ENCODE results near the gene DNAH6.

DNA sequence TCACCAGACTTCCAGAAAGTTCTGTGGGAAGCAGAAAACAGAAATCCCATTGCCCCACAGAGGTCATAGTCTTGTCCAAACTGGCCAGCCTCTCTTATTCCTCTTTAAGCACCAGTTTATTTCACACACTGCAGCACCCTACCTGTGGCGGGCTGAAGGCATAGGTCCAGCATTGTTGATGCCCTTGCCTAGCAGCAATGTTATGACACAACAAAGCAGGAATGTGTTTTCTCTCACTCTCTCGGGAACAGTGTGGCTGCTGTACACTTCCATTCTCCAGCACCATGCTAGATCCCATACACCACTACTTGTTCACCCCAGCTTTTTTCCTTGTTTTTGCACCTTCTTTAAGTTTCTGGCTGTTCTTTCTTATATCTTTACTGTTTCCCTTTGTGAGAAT, 181.6 kb downstream of the DNAH6 start:
- TF ChIP-seq, protein P1, sequence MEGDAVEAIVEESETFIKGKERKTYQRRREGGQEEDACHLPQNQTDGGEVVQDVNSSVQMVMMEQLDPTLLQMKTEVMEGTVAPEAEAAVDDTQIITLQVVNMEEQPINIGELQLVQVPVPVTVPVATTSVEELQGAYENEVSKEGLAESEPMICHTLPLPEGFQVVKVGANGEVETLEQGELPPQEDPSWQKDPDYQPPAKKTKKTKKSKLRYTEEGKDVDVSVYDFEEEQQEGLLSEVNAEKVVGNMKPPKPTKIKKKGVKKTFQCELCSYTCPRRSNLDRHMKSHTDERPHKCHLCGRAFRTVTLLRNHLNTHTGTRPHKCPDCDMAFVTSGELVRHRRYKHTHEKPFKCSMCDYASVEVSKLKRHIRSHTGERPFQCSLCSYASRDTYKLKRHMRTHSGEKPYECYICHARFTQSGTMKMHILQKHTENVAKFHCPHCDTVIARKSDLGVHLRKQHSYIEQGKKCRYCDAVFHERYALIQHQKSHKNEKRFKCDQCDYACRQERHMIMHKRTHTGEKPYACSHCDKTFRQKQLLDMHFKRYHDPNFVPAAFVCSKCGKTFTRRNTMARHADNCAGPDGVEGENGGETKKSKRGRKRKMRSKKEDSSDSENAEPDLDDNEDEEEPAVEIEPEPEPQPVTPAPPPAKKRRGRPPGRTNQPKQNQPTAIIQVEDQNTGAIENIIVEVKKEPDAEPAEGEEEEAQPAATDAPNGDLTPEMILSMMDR (IDR thresholded peaks at IDR 0.05): no peak
- TF ChIP-seq POLR2AphosphoS5 (IDR thresholded peaks at IDR 0.05): no peak
